Activated naive CD8-positive, alpha-beta T cell treated with anti-CD3 and anti-CD28 coated beads, Interleukin-2, amount 50 U/mL, for 16 hours (primary cell): ENCODE measurements around the gene SYDE2.
A peak's percentile ranks its signal among the peaks of the same experiment; 100 is the strongest.
"Not testable (repeated sequence)": the region's sequence is repeated elsewhere in the genome, so short reads cannot be mapped to it uniquely, and the experiment has no call there.

Experiments used
- DNase-seq: peaks from one replicate; pipeline ENCODE4 v3.0.0-alpha.2; 2020; ENCODE audit warnings: low read depth, low spot score

The SYDE2 gene

DNA sequence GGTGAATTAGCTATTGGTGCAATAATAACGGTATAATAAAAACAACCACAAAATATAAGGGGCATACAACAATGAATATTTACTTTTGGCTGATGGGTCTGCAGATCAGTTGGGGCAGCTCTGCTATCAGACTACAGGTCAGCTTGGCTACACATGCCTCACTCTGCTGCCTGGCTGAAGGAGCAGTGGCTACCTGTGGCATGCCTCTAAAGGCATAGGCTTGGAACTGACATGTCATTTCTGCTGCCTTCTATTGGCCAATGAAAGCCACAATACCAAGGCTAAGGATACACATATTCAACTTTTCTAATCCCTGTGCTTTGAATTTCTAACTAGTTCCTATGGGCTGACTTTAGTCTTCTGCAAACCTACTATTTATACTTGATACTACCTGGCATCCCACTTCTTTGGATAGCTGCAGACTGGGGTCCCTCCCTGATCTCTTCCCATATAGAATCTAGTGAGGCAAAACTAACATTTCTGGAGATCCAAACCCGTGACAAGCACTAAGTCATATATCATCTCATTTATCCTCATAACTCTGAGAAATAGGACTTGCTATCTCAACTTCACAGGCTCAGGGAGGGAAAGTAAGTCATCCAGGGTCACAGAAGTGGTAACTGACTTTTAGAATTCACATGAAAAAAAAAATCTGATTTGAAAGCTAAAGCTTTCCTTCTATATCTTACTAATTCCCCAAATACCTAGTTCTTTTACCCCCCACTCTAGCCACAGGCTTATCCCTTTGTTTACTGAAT lies 19.2 kb upstream of the SYDE2 start:
- no peak for DNase-seq

DNA sequence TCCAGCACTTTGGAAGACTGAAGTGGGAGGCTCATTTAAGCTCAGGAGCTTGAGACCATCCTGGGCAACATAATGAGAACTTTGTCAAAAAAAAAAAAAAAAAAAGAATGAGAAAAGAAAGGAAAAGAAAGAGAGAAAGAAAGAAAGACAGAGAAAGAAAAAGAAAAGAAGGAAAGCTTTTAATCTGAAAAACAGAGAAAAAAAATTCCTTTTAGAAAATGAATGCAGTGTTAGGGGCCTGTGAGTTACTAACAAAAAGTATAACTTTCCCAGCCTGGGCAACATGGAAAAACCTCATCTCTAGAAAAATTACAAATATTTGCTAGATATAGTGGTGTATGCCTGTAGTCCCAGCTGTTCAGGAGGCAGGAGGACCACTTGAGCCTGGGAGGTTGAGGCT lies 15.9 kb upstream of the SYDE2 start:
- DNase-seq, result no peak

DNA sequence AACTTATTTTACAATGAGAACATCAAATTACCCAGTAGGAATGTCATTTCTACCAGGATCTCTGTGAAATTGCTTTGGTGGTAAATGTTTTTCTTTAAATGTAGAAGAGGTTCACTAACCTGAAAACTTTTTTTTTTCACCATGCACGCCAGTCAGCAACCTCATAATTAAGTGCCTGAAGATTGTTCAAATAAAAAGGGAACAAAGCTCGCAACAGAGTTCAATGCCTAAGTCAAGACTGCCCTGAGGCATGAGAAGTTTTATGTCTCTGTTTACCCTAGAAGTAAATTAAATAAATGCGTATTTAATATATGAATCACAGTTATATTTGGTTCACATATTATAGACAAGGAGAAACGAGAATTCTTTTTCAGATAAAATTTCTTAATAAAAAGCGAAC lies 13.8 kb upstream of the SYDE2 start:
- no peak for DNase-seq

DNA sequence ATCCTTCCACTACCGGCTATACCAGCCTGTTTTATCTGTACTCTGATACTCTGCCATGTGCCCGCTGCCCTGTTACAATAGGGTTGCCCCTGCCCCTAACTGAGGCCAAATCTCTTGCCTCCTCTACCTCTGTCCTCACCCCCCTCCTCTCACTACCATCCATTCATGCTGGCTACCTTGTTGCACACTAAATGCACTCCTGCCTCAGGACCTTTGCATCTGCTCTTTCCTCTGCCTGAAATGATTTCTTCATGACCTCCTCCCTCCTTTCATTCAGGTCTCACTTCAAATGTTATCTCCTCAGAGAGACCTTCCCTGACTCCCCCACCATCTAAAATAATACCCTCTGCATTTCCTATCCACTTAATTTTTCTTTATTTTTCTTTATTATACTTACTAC lies 7.7 kb upstream of the SYDE2 start:
- DNase-seq, result no peak

DNA sequence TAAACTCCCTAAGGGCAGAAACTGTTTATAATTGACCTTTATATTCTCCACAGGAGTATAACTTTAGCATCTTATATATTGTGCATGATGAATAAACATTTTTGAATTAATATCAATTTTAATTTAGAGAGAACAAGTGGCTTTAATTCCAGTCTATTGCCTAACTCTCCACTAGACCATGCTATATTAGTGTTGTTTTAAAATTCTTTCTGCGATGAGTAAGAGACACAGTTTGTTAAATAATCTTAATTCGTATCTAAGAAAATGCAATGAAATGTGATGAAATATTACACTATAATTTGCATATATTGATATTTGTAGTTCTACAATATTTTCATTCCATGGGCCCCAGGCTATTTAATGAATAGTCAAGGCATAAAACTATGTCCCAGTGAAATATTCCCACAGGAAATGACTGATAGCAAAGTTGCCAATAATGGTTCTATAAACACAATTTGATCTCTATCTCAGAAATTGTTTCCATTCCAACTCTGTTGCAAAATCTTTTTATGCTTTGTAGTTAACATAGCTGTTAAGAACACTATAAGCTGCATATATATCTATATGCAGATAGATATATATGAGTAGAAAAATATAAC lies 2.9 kb upstream of the SYDE2 start:
- no peak for DNase-seq

DNA sequence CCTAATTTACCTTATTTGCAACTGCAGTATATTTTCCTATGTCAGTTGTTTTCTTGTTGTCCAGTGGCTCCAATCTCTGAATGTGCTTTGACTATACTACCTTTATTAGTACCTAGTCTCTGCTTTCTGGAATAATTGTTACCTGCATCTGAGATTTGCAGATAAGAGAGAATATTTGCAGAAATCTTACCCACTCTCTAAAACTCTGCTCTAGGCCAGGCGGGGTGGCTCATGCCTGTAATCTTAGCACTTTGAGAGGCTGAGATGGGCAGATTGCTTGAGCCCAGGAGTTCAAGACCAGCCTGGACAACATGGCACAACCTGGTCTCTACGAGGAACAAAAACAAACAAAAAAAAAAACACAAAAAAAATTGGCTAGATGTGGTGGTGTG lies 2.0 kb upstream of the SYDE2 start:
- DNase-seq, result no peak

DNA sequence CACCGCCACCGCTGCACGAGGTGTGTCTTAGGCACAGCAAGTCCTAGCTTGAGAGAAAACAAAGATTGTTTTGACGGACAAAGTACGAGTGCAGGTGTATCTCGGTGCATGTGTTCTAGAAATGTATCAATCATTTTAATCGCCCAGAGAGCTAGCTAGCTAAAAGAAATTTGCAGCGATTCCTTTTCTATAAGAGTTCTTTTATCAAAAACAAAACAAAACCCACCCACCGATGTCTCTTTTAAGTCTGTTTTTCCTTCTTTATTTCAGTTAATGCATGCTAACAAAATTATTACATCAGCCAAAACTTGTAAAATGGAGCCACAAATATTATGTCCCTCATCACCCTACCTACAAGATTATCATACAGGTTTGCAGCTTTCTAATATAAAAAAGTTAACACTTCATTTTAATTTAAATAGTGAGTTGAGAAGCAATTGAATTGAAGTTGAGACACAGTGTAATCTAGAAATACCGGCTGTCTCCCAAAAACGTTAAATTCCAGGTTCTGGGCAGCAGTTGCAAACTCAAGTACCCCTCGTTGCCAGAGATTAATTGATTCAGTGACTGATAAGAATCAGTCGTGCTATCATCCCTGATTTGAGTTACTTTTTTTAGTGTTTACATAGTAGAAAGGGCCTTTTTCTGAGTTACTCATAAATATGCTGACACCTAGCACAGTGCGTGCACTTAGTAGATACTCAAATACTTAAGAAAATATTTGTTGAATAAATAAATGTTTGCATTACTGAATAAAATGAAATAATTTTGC lies 1.5 kb upstream of the SYDE2 start:
- DNase-seq, result no peak

DNA sequence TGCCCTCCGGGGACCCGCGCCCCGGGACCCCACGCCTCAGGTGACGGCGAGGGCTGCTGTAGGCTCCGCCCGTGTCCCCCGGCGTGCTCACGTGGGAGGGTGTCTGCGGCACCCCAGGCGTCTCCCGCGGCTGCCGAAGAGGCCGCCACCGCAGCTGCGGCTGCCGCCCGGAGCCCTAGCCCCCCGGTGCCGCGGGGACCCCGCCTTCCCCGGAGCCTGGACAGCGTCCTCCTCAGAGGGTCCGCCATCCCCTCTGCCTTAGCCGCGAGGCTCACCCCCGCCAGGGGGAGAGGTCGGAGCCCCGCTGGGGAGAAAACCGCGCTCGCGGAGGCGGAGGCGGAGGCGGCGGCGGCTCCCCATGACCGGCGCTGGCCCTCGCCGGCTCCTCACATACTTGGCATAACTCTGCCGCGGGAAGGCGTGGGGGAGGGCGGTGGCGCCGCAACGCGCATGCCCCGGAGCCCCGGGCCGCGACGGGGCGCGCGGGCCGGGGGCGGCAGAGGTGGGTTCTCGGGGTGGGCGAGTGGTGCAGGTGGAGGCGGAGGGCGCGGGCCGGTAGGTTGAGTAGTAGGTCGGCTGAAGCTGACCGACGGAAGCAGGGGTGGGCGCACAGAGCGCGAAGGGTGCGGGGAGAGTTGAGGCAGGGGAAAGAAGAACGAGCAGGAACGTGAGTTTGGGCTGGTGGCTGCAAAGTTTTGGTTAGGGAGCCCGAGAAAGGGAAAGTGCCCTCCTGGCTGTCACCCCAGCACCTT lies 700 bp upstream of the SYDE2 start:
- DNase-seq, result peak; percentile 27

DNA sequence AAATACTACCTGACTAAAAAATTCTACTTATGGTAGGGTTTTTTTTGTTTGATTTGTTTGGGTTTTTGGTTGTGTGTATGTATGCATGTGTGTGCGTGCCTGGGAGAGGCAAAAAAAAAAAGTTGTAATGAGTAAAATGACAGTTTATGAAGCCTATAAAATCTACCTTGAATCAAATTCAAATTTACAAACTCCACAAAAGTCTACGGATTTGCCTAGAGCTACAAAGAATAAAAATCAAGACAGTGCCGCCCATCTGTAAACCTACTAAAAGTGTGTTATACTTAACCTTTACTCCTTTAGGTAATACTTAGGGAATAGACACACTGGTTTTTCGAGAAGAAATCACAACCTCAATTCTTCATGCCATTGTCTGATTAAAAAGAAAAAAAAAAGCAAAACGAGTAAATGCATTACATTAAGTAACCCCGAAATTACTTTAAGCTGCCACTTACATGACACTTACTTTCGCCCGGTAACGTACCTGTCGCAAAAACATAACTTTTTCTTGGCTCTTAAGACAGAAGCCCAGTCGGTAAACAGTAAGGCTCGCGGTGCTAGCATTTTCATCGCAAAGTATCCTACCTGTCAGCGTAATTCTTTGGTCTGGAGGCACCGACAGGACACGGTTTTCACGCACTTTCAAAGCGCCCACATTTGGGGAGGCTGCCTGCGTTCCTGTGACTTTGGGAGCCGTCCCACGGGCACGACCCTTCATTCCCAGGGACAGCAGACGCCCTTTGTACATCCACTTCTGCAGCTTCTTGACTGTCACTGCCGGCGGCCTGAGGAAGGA lies 951 bp downstream of the SYDE2 start:
- DNase-seq, result no peak

DNA sequence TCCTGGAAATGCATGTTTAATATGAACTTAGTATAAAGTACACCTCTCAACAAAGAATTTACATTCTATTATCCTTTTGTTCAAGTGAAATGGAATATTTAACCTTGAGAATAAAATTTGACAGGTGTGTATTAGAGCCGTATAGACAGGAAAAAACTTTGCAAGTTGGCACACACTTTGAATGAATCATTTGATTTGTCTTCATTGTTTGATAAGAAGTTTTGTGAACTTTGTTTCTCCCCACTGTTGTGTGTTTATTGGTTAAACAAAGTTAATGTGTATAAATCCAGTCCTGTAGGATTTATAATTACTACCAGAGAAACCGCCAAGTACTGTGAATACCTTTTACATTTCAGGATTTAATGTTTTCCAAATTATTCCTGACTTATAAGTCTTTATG lies 2.0 kb downstream of the SYDE2 start:
- no peak for DNase-seq

DNA sequence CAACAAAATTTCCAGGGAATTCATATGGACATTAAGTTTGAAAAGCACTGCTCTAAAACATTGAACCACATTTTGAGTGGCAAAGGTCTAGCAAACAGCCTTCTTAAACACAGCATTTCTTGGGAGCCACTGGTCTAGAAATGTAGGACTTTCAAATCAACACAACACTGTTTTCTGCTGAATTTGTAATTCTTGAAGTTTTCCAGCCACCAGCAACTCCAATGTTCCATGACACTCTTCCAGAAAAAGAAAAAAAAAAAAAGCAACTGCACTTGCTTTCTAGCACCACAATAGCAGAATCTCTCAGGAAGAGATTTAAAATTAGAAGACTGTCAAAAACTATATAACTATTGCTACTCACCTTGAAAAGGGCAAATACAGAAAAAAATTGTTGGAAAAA lies 4.5 kb downstream of the SYDE2 start:
- DNase-seq, result no peak

DNA sequence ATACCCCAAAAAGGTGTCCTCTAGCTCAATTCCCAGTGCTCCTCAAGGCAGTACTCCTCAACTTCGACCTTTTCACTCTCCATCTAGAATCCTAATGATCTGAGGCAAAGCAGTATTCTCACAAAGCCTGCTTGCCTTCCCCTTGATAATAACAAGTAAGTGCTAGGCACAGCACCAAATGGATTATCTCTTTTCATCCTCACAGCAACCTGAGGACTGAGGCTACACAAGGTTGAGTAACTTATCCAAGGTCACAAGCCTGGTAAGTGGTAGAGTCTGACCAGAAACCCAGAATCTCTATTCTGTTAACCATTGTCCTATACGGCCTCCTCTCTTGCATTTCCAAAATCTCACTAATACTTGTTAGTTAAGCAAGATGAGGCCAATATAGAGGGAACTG lies 5.1 kb downstream of the SYDE2 start:
- no peak for DNase-seq

DNA sequence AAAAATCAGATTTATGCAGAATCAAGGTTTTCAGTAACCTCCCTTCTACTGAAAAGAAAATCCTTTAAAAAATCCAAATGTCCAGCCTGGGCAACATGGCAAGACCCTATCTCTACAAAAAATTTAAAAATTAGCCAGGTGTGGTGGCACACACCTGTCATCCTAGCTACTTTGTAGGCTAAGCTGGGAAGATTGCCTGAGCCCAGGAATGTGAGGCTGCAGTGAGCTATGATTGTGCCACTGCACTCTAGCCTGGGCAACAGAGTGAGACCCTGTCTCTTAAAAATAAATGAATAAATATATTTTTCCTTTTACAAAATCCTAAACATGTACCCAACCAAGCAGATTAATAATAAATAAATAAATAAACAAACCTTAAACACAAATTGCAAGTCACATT lies 8.7 kb downstream of the SYDE2 start:
- not testable (repeated sequence) for DNase-seq

DNA sequence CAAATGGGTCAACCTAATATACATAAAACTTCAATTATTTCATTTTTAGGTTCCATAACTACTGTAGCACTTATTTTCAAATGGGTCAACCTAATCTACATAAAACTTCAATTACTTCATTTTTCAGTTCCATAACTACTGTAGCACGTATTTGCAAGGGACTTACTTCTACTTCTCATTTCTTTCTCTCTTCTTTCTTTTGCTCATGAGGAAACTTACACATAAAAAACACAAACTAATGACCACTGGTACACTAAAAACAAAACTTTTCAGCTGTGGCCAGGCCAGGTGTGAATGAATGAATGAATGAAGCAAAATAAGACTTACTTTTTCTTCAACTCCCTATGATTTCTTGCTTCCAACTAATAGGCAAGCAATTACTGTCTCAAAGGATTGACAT lies 11.7 kb downstream of the SYDE2 start:
- DNase-seq, result no peak

DNA sequence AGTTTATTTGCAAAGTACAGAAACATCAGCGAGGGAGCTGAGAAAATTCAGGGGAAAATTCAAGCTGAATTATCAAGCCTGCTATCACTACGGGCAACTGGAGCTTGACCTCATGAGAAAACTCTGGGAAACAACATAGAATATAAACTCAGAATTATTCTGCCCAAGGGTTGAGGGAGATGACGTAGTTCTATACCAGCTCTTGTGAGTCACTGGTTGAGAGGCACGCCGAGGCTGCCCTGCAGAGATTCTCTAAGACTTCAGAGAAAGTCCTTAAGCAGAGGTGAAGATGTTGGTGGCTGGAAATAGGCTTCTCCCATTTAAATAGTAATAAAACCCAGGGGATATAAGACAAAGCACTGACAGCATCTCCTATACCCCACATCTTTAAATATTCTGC lies 12.3 kb downstream of the SYDE2 start:
- DNase-seq, result no peak

DNA sequence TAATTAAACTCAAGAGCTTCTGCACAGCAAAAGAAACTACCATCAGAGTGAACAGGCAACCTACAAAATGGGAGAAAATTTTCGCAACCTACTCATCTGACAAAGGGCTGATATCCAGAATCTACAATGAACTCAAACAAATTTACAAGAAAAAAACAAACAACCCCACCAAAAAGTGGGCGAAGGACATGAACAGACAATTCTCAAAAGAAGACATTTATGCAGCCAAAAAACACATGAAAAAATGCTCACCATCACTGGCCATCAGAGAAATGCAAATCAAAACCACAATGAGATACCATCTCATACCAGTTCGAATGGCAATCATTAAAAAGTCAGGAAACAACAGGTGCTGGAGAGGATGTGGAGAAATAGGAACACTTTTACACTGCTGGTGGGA lies 13.8 kb downstream of the SYDE2 start:
- DNase-seq, result not testable (repeated sequence)

DNA sequence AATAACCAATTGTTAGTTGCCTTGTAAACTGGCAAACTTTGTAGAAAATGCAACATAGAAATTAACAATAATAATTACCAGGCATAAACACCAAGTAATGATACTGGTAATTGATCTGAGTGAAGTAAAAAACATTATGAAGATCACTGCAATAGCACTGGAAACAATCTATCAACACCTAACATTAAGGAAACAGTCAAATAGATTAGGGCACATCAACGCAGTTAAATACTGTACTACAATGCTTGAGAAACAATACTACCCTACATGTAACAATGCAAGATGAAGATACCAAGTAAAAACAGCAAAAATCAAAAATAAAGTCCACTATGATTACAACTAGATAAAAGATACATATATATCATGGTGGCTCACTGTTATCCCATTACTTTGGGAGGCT lies 16.6 kb downstream of the SYDE2 start:
- no peak for DNase-seq

DNA sequence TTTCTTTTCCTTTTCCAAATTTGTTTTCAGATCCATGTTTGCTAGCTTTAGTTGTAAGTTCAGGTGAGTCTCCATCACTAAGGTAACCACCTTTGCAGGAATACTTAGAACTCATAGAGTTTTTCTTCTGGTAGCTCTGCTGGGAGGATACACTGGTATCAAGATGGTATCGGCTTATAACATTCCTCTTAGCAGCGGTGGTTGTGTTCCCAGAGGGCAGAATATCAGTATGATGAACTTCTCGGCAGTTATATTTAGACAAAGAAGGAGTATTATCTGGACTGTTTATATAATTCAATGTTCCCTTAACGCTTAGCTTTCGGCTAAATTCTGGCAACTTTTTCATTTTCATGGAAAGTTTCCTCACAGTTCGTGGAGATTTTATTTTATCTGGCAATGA lies 18.1 kb downstream of the SYDE2 start:
- DNase-seq, result no peak

DNA sequence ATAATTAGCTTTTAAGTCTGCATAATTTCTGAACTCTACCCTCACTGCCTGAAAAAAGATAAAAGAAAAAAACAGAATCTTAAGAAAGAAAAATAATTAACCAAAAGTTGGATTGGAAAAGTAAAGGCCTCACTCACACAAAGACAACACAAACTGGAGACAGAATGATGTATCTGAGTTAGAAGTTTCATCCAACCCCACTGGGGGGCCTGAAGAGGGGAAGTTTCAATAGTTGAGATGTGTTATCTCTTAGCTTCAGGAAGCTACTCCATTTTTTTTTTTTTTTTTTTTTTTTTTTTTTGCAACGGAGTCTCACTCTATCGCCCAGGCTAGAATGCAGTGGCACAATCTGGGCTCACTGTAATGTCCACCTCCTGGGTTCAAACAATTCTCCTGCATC lies 19.9 kb downstream of the SYDE2 start:
- DNase-seq, result no peak

DNA sequence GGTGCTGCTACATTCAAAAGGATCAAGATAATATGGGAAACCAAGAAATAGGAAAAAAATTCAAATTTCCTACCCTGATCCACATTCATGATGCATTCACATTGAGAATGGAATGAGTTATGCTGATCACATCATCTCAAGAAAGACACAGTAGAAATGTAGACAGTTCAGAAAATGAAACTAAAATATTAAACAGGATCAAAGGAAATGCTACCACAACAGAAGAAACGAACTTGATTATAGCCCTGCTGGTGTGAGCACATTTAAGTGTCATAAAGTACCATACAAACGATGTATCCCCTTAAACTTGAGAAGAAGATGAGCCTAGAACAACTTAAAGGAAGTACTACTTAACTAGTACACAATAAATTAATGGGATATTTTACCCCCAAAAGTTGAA lies 21.3 kb downstream of the SYDE2 start:
- DNase-seq, result no peak

DNA sequence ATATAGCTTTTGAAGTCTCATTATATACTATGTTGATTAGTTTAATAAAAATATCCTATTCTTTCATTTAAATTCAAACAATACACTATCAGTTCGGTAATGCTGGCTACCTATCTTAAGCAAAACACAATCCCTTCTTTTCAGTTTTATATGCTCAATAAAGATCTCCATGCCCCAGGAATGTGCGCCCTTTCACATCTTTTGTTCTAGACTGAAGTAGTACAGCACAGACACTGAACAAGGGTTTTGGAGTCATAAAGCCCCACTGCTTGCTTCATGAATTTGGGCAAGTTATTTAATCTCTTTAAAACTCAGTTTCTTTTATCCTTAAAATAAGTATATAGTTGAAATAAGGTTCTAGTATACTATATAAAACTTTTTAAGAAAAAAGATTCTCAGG lies 22.4 kb downstream of the SYDE2 start:
- DNase-seq, result no peak
